Erythroblast (primary cell): ENCODE measurements around the gene C20orf144.

Experiments used
- GATA1 ChIP-seq: IDR thresholded peaks from 2 replicates; pipeline ENCODE4 v1.6.1; 2011; ENCODE audit warnings: low read depth, mild to moderate bottlenecking, control low read depth, low read length, moderate library complexity
- POLR2A ChIP-seq: IDR thresholded peaks from 2 replicates; pipeline ENCODE4 v1.6.1; 2011; ENCODE audit warnings: mild to moderate bottlenecking, low read length

DNA sequence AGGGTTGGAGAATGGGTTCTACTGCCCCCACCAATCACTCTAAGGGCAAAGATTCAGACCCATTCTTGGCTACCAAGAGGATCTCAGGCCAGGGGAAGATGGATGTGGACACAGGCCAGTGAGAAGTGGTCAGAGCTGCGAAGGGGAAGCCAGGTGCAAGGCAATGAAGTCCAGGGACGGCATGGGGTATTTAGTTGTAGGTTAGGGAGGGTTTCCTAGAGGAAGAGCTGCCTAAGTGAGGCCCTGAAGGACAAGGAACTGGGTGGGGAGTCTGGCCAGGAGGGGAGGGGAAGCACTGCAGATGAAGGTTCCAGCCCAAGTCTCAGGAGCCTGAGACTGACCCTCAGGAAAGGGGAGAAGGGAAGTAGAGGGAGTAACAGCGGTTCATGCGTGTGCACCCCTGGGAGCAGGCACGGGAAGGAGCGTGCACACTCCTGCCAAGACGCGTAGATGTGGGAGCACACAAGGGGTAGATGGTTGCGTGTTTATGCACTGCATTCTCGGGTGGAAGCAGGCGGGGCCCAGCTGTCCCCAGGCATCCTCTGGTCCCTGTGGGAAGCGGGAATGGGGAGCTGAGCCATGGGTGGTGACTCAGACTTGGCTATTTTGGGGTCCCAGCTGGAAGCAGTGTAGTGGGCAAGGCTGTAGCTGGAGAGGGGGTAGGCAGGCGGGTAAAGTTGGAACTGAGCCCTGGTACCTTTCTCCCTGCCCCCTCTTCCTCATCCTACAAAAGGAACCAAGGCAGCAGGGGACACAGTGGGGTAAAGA, 7.9 kb downstream of the C20orf144 start:
- TF ChIP-seq POLR2A (no peak), GATA1 (no peak)
